Measurements from ENCODE around the gene CDKN1A. TPM values are rescaled to one million over a fixed set of nuclear protein-coding genes. Genes with fewer than 3 reads are reported as not detected.

CDKN1A gene
- polyA plus RNA-seq, 1 donor from 2014 or later, result 23.0 TPM

- no peaks in the 10 kb centered on the region for H4K20me1 ChIP-seq (ENCODE audit: insufficient read depth)
- TF ChIP-seq MXI1 (conservative IDR thresholded peaks at IDR 0.05; ENCODE audit: poor library complexity, severe bottlenecking) (no peak), EP300 (conservative IDR thresholded peaks at IDR 0.05; ENCODE audit: poor library complexity, severe bottlenecking) (no peak), CTCF (IDR thresholded peaks at IDR 0.05; ENCODE audit: poor library complexity, severe bottlenecking) (no peak), EZH2 (IDR thresholded peaks at IDR 0.05; ENCODE audit: borderline replicate concordance, insufficient read depth, low read length, poor library complexity, severe bottlenecking) (no peak), TAF1 (IDR thresholded peaks at IDR 0.05; ENCODE audit: low read depth) (no peak), SMC3 (conservative IDR thresholded peaks at IDR 0.05; ENCODE audit: poor library complexity) (no peak), POLR2AphosphoS5 (IDR thresholded peaks at IDR 0.05) (no peak), RAD21 (conservative IDR thresholded peaks at IDR 0.05) (no peak)
- no peak overlapping the region for H3K4me2 ChIP-seq (ENCODE audit: low read length)
These were observed 7.6 kb downstream of the CDKN1A start for GRCh38 chr6:36685926-36686667.

DNA sequence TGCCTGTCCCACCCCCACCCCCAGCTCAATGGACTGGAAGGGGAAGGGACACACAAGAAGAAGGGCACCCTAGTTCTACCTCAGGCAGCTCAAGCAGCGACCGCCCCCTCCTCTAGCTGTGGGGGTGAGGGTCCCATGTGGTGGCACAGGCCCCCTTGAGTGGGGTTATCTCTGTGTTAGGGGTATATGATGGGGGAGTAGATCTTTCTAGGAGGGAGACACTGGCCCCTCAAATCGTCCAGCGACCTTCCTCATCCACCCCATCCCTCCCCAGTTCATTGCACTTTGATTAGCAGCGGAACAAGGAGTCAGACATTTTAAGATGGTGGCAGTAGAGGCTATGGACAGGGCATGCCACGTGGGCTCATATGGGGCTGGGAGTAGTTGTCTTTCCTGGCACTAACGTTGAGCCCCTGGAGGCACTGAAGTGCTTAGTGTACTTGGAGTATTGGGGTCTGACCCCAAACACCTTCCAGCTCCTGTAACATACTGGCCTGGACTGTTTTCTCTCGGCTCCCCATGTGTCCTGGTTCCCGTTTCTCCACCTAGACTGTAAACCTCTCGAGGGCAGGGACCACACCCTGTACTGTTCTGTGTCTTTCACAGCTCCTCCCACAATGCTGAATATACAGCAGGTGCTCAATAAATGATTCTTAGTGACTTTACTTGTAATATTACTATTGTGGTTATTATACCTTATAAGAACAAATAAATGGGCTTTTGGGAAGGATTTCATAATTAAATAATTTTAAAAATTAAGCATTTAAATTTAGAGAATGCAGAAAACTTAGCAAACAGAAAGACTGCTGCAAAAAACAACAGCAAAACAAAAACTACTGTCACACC, 8.4 kb downstream of the CDKN1A start:
- Histone ChIP-seq H3K36me3 (ENCODE audit: insufficient read depth, low read length) (no peaks in the 10 kb centered on the region), H3K9me3 (ENCODE audit: low read length) (no peaks in the 10 kb centered on the region), H3K4me3 (ENCODE audit: low read length) (no peak overlapping the region), H3K27ac (ENCODE audit: low read length) (no peak overlapping the region), H3K27me3 (ENCODE audit: insufficient read depth, low read depth, low read length) (no peaks in the 10 kb centered on the region), H3K9me2 (ENCODE audit: insufficient read depth, low read length) (no peaks in the 10 kb centered on the region), H3K4me2 (ENCODE audit: low read length) (no peak overlapping the region), H3K9ac (ENCODE audit: low read length) (no peak overlapping the region), H2AFZ (ENCODE audit: low read depth, low read length) (no peak overlapping the region), H3K79me2 (replicated peaks; ENCODE audit: insufficient read depth, low read length) (peaks cover 13% of the 10 kb centered on the region), H4K20me1 (ENCODE audit: insufficient read depth) (no peaks in the 10 kb centered on the region), H3F3A (ENCODE audit: insufficient read depth, low read length, poor library complexity, severe bottlenecking) (no peaks in the 10 kb centered on the region)
- TF ChIP-seq EP300 (conservative IDR thresholded peaks at IDR 0.05; ENCODE audit: poor library complexity, severe bottlenecking), result no peak
- TF ChIP-seq SMC3 (conservative IDR thresholded peaks at IDR 0.05; ENCODE audit: poor library complexity), result no peak
- no peak for TF ChIP-seq MXI1 (conservative IDR thresholded peaks at IDR 0.05; ENCODE audit: poor library complexity, severe bottlenecking)
- TF ChIP-seq TAF1 (IDR thresholded peaks at IDR 0.05; ENCODE audit: low read depth), result no peak
- TF ChIP-seq CTCF (IDR thresholded peaks at IDR 0.05; ENCODE audit: poor library complexity, severe bottlenecking), result no peak
- TF ChIP-seq RAD21 (conservative IDR thresholded peaks at IDR 0.05), result no peak
- TF ChIP-seq, protein P1, sequence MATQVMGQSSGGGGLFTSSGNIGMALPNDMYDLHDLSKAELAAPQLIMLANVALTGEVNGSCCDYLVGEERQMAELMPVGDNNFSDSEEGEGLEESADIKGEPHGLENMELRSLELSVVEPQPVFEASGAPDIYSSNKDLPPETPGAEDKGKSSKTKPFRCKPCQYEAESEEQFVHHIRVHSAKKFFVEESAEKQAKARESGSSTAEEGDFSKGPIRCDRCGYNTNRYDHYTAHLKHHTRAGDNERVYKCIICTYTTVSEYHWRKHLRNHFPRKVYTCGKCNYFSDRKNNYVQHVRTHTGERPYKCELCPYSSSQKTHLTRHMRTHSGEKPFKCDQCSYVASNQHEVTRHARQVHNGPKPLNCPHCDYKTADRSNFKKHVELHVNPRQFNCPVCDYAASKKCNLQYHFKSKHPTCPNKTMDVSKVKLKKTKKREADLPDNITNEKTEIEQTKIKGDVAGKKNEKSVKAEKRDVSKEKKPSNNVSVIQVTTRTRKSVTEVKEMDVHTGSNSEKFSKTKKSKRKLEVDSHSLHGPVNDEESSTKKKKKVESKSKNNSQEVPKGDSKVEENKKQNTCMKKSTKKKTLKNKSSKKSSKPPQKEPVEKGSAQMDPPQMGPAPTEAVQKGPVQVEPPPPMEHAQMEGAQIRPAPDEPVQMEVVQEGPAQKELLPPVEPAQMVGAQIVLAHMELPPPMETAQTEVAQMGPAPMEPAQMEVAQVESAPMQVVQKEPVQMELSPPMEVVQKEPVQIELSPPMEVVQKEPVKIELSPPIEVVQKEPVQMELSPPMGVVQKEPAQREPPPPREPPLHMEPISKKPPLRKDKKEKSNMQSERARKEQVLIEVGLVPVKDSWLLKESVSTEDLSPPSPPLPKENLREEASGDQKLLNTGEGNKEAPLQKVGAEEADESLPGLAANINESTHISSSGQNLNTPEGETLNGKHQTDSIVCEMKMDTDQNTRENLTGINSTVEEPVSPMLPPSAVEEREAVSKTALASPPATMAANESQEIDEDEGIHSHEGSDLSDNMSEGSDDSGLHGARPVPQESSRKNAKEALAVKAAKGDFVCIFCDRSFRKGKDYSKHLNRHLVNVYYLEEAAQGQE (IDR thresholded peaks at IDR 0.05; ENCODE audit: borderline replicate concordance), result no peak
- no peak for TF ChIP-seq POLR2AphosphoS5 (IDR thresholded peaks at IDR 0.05)
- TF ChIP-seq EZH2 (IDR thresholded peaks at IDR 0.05; ENCODE audit: borderline replicate concordance, insufficient read depth, low read length, poor library complexity, severe bottlenecking), result no peak

More at GRCh38 chr6:36685926-36686667, 7.6 kb downstream of the CDKN1A start:
- Histone ChIP-seq H3K27me3 (ENCODE audit: insufficient read depth, low read depth, low read length) (peaks cover under 1% of the 10 kb centered on the region), H3K9me2 (ENCODE audit: insufficient read depth, low read length) (no peaks in the 10 kb centered on the region), H3K27ac (ENCODE audit: low read length) (no peak overlapping the region), H3K9me3 (ENCODE audit: low read length) (no peaks in the 10 kb centered on the region), H2AFZ (ENCODE audit: low read depth, low read length) (no peak overlapping the region), H3K9ac (ENCODE audit: low read length) (no peak overlapping the region), H3K79me2 (replicated peaks; ENCODE audit: insufficient read depth, low read length) (peaks cover 14% of the 10 kb centered on the region), H3F3A (ENCODE audit: insufficient read depth, low read length, poor library complexity, severe bottlenecking) (no peaks in the 10 kb centered on the region), H3K4me3 (ENCODE audit: low read length) (no peak overlapping the region), H3K36me3 (ENCODE audit: insufficient read depth, low read length) (no peaks in the 10 kb centered on the region)

All from neural cell (in vitro differentiated cells).